Activated B cell treated with CpG ODN at 0.5 μM for 24 hours (primary cell): Measurements from ENCODE around the gene MYL12A. TPM values are rescaled to one million over a fixed set of nuclear protein-coding genes. Genes with fewer than 3 reads are reported as not detected.

Experiments
- ATAC-seq: fragments of 200-7000 bp; cut with Tn5 transposase; one replicate; pipeline ENCODE4 v1.10.0; 2021; ENCODE audit warnings: low read depth, mild to moderate bottlenecking, moderate library complexity
- CTCF ChIA-PET: fragments of 350-600 bp; sonication (Branson Sonifier 250); formaldehyde crosslinking; loops from one replicate; lab custom pipeline; 2021; ENCODE audit warnings: antibody characterized with exemption; lab: Charles Lee
- POLR2A ChIA-PET: fragments of 350-600 bp; sonication (Branson Sonifier 250); formaldehyde crosslinking; loops from one replicate; lab custom pipeline; 2021; ENCODE audit warnings: antibody characterized with exemption; lab: Charles Lee
- DNase-seq: peaks from one replicate; pipeline ENCODE4 v3.0.0; 2022
- H3K27ac Mint-ChIP-seq: one replicate; pipeline ENCODE4 v1.8.0; 2020; ENCODE audit warnings: mixed read lengths
- H3K27me3 Mint-ChIP-seq: one replicate; pipeline ENCODE4 v1.8.0; 2021; ENCODE audit warnings: mixed read lengths
- H3K36me3 Mint-ChIP-seq: one replicate; pipeline ENCODE4 v1.8.0; 2021; ENCODE audit warnings: low read depth, mixed read lengths
- H3K4me1 Mint-ChIP-seq: one replicate; pipeline ENCODE4 v1.8.0; 2021; ENCODE audit warnings: mixed read lengths
- H3K4me3 Mint-ChIP-seq: one replicate; pipeline ENCODE4 v1.8.0; 2020; ENCODE audit warnings: mild to moderate bottlenecking, mixed read lengths
- H3K9me3 Mint-ChIP-seq: one replicate; pipeline ENCODE4 v1.8.0; 2020; ENCODE audit warnings: mixed read lengths
- CTCF ChIP-seq: fragments of 200-600 bp; IDR thresholded peaks from one replicate; pipeline ENCODE4 v1.8.0; 2022; ENCODE audit warnings: antibody characterized with exemption, mild to moderate bottlenecking
- intact Hi-C: fragments of 100-400 bp; cut with micrococcal nuclease; formaldehyde crosslinking; loops from one replicate; pipeline ENCODE4 v1.15.1; 2024
- total RNA-seq: library from RNA; stranded (reverse); gene quantifications from 2 replicates; pipeline ENCODE4 v1.2.3, GENCODE V29; 2022

The MYL12A gene
- total RNA-seq, 1 donor from 2014 or later = 394 TPM

GRCh38 chr18:3214855-3215637 is 32.6 kb upstream of the MYL12A start:
- intact Hi-C loops = no loop called here
- CTCF ChIA-PET = interaction anchor here (1.0 kb wide), 1 partner anchor 31 kb away, joined by 3 read pairs; no protein-coding TSS in a partner anchor
- POLR2A ChIA-PET = no interaction called here

GRCh38 chr18:3216987-3217386 is 30.6 kb upstream of the MYL12A start:
- CTCF ChIA-PET = no interaction called here
- Mint-ChIP-seq H3K4me1 (no peaks in the 10 kb centered on the region), H3K4me3 (no peak overlapping the region), H3K36me3 (peaks cover 8% of the 10 kb centered on the region), H3K27me3 (no peaks in the 10 kb centered on the region), H3K9me3 (no peaks in the 10 kb centered on the region), H3K27ac (no peak overlapping the region)
- intact Hi-C loops = no loop called here
- POLR2A ChIA-PET = no interaction called here
- DNase-seq = no peak
- ATAC-seq = no peak
- no peak for TF ChIP-seq CTCF

More at GRCh38 chr18:3214855-3215637, 32.6 kb upstream of the MYL12A start:
- no peaks in the 10 kb centered on the region for H3K4me1 Mint-ChIP-seq
- peaks cover 13% of the 10 kb centered on the region for H3K36me3 Mint-ChIP-seq
- TF ChIP-seq CTCF = no peak
- ATAC-seq (no peak), DNase-seq (no peak)
- no peak overlapping the region for H3K27ac Mint-ChIP-seq
- H3K4me3 Mint-ChIP-seq = no peak overlapping the region
- no peaks in the 10 kb centered on the region for H3K9me3 Mint-ChIP-seq
- H3K27me3 Mint-ChIP-seq = no peaks in the 10 kb centered on the region

- no peak overlapping the region for H3K4me3 Mint-ChIP-seq
- ATAC-seq = no peak
- H3K9me3 Mint-ChIP-seq = no peaks in the 10 kb centered on the region
- POLR2A ChIA-PET = interaction anchor here (0.6 kb wide), 2 partner anchors 22 to 165 kb away, joined by 3 to 10 read pairs; no protein-coding TSS in a partner anchor
- TF ChIP-seq CTCF = no peak
- CTCF ChIA-PET = interaction anchor here (1.2 kb wide), 1 partner anchor 10 kb away, joined by 3 read pairs; no protein-coding TSS in a partner anchor
- peaks cover 8% of the 10 kb centered on the region for H3K36me3 Mint-ChIP-seq
- no peak for DNase-seq
- H3K27me3 Mint-ChIP-seq = no peaks in the 10 kb centered on the region
- no peaks in the 10 kb centered on the region for H3K4me1 Mint-ChIP-seq
- no peak overlapping the region for H3K27ac Mint-ChIP-seq
- intact Hi-C loops = no loop called here
Observed at GRCh38 chr18:3217948-3218647, 29.5 kb upstream of the MYL12A start.

- Mint-ChIP-seq H3K36me3 (peaks cover 8% of the 10 kb centered on the region), H3K27me3 (no peaks in the 10 kb centered on the region), H3K4me1 (no peaks in the 10 kb centered on the region), H3K27ac (no peak overlapping the region), H3K4me3 (no peak overlapping the region), H3K9me3 (no peaks in the 10 kb centered on the region)
- TF ChIP-seq CTCF = no peak
- POLR2A ChIA-PET = no interaction called here
- no peak for DNase-seq
- ATAC-seq = no peak
- intact Hi-C loops = no loop called here
- CTCF ChIA-PET = interaction anchor here (1.0 to 1.2 kb wide), 2 partner anchors 11 to 20 kb away, joined by 3 read pairs; no protein-coding TSS in a partner anchor
Observed at GRCh38 chr18:3218819-3219218, 28.8 kb upstream of the MYL12A start.

- H3K4me3 Mint-ChIP-seq = no peak overlapping the region
- CTCF ChIA-PET = interaction anchor here (1.0 kb wide), 1 partner anchor 20 kb away, joined by 3 read pairs; no protein-coding TSS in a partner anchor
- intact Hi-C loops = no loop called here
- no peaks in the 10 kb centered on the region for H3K9me3 Mint-ChIP-seq
- peaks cover 8% of the 10 kb centered on the region for H3K36me3 Mint-ChIP-seq
- H3K27ac Mint-ChIP-seq = no peak overlapping the region
- no peaks in the 10 kb centered on the region for H3K4me1 Mint-ChIP-seq
- ATAC-seq (no peak), DNase-seq (no peak)
- no peaks in the 10 kb centered on the region for H3K27me3 Mint-ChIP-seq
- POLR2A ChIA-PET = no interaction called here
- no peak for TF ChIP-seq CTCF
Observed at GRCh38 chr18:3219241-3219630, 28.4 kb upstream of the MYL12A start.
